Mucosa of stomach (tissue), 1 donor: ENCODE data around the gene VWCE.

Experiments
- H3K27me3 ChIP-seq: one replicate; pipeline ENCODE4 v1.7.0; 2013; ENCODE audit warnings: mild to moderate bottlenecking, low read length; ENCODE audit not compliant: control insufficient read depth, insufficient read depth
- H3K36me3 ChIP-seq: one replicate; pipeline ENCODE4 v1.7.0; 2013; ENCODE audit warnings: low read length; ENCODE audit not compliant: control insufficient read depth, insufficient read depth
- H3K4me1 ChIP-seq: one replicate; pipeline ENCODE4 v1.7.0; 2013; ENCODE audit warnings: mild to moderate bottlenecking, low read length; ENCODE audit not compliant: control insufficient read depth, insufficient read depth
- H3K4me3 ChIP-seq: one replicate; pipeline ENCODE4 v1.7.0; 2013; ENCODE audit warnings: low read length
- H3K9ac ChIP-seq: one replicate; pipeline ENCODE4 v1.7.0; 2013; ENCODE audit warnings: mild to moderate bottlenecking, low read length, moderate library complexity
- H3K9me3 ChIP-seq: one replicate; pipeline ENCODE4 v1.7.0; 2013; ENCODE audit warnings: mild to moderate bottlenecking, low read length, moderate library complexity; ENCODE audit not compliant: control insufficient read depth
- donor health status: Pancreatic carcinoma.

The VWCE gene

DNA sequence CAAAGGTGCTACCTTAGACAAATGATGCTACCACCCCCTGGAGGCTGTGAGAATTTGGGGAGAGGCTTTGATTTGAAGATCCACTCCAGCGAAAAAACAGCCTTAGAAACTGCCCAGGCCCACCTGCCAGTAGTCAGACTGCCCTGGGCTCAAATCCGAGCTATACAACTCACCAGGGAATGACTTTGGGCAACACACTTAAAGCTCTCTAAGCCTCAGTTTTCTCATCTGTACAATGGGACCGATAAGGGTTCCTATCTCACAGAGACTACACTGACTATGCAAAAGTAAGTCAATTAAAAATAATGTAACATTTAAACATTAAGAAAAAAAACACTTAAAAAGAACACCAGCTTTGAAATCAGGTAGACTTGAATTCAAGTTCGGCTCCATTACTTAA, 19.9 kb downstream of the VWCE start:
- H3K4me3 ChIP-seq, result no peak overlapping the region
- H3K36me3 ChIP-seq, result no peaks in the 10 kb centered on the region
- no peaks in the 10 kb centered on the region for H3K9me3 ChIP-seq
- no peak overlapping the region for H3K9ac ChIP-seq
- H3K4me1 ChIP-seq, result peaks cover 10% of the 10 kb centered on the region
- peaks cover 5% of the 10 kb centered on the region for H3K27me3 ChIP-seq

DNA sequence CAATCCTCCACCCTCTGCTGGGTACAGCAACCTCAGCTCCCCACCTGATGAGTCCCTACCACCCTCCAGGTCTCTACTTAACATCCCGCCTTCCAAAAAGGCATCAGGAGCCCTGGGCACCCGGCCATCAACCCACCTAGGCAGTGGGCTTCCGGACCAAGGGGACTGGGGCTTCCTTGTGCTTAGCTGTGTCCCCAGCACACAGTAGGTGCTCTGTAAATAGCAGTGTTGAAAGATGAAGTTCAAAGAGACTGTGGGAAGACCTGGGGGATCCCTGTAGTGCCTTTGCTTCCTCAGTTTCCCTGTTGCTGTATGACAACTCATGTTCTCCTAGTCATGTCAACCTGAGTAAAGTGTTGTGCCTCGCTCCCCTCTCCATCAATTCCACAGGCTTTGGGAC, 21.0 kb downstream of the VWCE start:
- Histone ChIP-seq H3K36me3 (no peaks in the 10 kb centered on the region), H3K4me3 (no peak overlapping the region), H3K9ac (no peak overlapping the region), H3K27me3 (peaks cover 5% of the 10 kb centered on the region), H3K9me3 (no peaks in the 10 kb centered on the region), H3K4me1 (peaks cover 10% of the 10 kb centered on the region)

DNA sequence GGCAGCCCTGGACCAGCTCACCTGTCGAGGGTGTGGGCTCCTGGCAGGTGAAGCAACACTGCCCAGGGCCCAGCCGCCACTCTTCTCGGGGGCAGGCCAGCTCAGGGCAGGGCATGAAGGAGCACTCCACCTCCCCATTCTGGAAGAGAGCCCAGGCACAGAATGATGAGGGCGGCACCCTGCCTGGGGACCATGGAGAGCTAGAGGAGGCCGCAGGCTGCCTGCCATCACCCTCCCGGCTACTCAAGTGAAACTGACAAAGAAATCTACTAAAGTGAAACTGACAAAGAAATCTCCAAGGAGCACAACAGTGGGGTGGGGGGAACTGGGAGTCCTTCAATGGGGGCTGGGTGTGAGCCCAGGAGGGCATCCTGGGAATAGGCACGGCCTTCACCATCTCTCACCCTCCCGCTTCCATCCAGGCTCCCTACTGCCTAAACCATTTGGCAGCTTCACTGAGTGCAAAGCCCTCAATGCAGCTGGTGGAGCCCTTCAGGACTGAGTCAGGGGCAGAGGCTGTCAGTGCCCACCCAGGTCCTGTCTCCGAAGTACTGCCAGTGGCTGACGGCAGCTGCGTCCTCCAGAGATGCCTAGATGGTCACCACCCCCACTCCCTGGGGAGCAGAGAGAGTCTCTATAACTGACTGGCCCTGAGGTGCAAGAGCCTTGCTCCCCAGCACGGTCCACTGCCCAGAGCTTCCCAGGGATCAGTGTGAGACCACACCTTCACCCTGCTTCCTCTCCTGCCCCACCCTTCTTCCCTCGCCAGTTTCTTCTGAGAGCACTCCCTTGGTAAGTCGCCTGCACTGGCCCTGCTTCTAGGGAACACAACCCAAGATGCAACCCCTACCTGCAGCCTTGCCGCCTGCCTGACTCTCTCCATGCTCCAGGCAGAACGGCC, 21.7 kb downstream of the VWCE start:
- Histone ChIP-seq H3K4me3 (no peak overlapping the region), H3K9me3 (no peaks in the 10 kb centered on the region)

DNA sequence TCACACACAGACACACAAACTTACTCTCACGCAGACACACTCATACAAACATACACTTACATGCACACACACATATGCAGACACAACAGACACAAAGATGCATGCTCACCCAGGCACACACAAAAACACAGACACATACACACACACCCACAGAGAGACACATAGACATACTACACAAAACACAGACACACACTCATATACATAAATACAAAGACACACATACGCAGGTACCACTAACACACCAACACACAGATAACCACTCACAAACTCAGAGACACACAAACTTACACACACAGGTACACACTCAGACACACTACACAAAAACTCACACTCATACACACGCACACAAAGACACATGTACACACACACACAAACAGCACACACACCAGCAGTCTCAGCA, 22.4 kb downstream of the VWCE start:
- no peaks in the 10 kb centered on the region for H3K36me3 ChIP-seq
- peaks cover 5% of the 10 kb centered on the region for H3K27me3 ChIP-seq

More for the DNA sequence above, 21.7 kb downstream of the VWCE start:
- H3K27me3 ChIP-seq, result peaks cover 5% of the 10 kb centered on the region
- no peak overlapping the region for H3K9ac ChIP-seq
- H3K4me1 ChIP-seq, result peaks cover 10% of the 10 kb centered on the region
- no peaks in the 10 kb centered on the region for H3K36me3 ChIP-seq

DNA sequence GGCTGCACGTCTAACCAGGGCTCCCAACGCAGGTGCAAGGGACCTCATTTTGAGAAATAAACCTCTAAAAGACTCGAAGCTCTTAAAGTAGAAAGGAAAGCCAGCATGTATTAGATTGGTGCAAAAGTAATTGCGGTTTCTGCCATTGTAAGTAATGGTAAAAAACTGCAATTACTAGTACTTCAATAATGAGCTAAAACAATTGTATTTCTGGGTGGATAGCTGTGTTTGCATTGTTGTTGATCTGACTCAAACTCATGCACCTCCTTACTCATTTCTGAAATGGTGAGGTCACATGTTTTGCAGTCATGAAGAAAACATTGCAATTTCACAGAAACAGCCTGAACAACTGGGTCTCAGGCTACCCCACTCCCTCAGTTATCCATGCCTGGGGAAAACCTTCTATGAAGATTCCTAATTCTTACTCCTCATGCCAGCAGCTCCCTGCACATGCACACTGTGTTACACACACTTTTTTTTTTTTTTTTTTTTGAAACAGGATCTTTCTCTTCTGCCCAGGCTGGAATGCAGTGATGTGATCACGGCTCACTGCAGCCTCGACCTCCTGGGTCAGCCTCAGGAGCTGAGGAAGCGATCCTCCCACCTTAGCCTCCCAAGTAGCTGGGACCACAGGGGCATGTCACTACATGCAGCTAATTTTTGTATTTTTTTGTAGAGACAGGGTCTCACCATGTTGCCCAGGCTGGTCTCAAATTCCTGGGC, 24.6 kb downstream of the VWCE start:
- Histone ChIP-seq H3K9ac (no peak overlapping the region), H3K9me3 (no peaks in the 10 kb centered on the region), H3K36me3 (no peaks in the 10 kb centered on the region), H3K4me3 (no peak overlapping the region), H3K4me1 (peaks cover 10% of the 10 kb centered on the region), H3K27me3 (peaks cover 5% of the 10 kb centered on the region)

More for the DNA sequence above, 22.4 kb downstream of the VWCE start:
- H3K9ac ChIP-seq, result no peak overlapping the region
- H3K4me1 ChIP-seq, result peaks cover 10% of the 10 kb centered on the region
- no peak overlapping the region for H3K4me3 ChIP-seq
- no peaks in the 10 kb centered on the region for H3K9me3 ChIP-seq

DNA sequence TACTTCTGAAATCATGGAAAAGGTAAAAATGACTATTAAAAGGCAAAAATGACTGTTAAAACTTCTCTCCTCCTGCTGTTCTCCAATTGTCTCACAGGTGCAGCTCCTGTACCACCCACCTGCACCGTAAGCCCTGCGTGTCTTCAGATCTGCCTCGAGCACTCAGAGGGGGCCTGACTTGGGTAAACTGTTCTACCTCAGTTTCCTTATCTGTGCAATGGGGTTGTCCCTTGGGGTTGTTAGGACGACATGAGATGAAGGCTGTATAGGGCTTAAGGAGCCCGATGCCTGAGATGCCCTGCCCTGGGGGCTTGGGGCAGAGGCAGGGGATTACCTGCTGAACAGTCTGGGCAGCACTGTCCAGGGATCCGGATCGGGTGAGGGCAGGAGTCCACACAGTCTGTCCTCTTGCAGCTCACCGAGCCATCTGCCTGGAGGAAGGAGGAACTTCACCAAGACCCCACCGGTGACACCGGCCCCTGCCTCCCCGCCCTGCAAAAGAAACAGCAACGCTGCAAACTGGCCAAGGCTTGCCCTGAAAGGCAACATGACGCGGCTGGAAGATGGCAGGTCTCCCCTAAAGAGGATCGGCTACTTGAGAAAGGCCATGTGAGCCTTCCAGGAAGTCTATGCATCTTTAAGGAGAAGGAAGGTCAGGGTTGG, 26.4 kb downstream of the VWCE start:
- no peaks in the 10 kb centered on the region for H3K36me3 ChIP-seq
- H3K27me3 ChIP-seq, result no peaks in the 10 kb centered on the region
- H3K4me1 ChIP-seq, result peaks cover 5% of the 10 kb centered on the region
- H3K4me3 ChIP-seq, result no peak overlapping the region
- no peak overlapping the region for H3K9ac ChIP-seq
- H3K9me3 ChIP-seq, result no peaks in the 10 kb centered on the region

DNA sequence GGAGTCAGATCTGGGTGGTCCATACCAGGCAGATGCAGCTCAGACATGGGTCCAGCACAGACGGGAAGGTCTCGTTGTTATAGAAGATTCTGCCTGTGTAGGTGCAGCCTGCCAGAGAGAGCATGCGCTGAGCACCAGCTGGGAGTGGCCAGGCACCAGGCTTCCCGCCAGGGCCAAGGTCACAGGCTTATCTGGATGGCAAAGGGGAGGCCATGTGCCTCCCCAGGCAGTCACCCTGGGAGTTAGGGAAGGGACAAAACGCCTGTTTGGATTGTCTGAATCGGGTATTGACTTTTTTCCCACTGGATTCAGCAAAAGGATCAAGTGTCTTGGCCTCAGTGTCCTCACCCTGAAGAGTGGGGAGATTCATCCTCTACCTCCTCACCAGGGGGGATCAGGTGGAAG, 27.7 kb downstream of the VWCE start:
- Histone ChIP-seq H3K4me3 (no peak overlapping the region), H3K9ac (no peak overlapping the region), H3K4me1 (no peaks in the 10 kb centered on the region), H3K9me3 (no peaks in the 10 kb centered on the region), H3K36me3 (no peaks in the 10 kb centered on the region), H3K27me3 (no peaks in the 10 kb centered on the region)

DNA sequence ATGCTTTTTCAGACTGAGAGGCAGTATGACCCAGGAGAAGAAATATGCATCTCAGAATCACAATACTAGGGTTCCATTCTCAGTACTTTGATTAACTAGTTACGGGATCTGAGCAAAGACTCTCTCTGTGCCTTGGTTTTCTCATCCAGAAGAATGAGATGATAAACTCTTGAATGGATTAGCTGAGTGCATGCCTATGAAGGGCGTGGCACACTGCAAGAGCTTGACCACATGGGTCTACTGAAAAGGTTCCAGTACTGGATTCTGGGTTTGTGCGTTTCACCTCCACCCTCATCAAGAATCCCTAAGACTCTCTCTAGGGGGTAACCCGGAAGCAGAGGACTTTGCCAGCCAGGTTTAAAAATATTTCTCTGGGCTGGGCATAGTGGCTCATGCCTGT, 28.5 kb downstream of the VWCE start:
- Histone ChIP-seq H3K4me1 (no peaks in the 10 kb centered on the region), H3K27me3 (no peaks in the 10 kb centered on the region), H3K9me3 (no peaks in the 10 kb centered on the region), H3K36me3 (no peaks in the 10 kb centered on the region), H3K4me3 (no peak overlapping the region), H3K9ac (no peak overlapping the region)

DNA sequence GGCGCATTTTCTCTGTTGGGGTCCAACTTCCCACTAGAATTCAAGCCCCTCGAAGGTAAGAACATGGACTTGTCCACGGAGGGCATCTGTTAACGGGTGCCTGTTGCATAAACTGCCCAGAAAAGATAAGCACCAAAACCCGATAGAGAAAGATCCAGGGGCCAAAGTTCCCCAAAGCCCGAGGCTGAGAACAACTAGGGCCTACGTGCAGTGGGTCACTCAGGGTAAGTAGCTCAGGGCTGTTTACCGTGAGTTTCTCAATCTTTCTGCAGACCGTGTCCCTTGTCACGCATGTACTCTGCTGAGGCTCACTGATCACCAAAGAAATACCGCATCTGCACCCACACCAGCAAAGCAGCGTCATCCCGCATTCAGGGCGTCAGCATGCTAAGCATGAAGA, 29.8 kb downstream of the VWCE start:
- Histone ChIP-seq H3K9ac (no peak overlapping the region), H3K4me3 (no peak overlapping the region), H3K27me3 (no peaks in the 10 kb centered on the region), H3K4me1 (no peaks in the 10 kb centered on the region), H3K9me3 (no peaks in the 10 kb centered on the region), H3K36me3 (no peaks in the 10 kb centered on the region)

DNA sequence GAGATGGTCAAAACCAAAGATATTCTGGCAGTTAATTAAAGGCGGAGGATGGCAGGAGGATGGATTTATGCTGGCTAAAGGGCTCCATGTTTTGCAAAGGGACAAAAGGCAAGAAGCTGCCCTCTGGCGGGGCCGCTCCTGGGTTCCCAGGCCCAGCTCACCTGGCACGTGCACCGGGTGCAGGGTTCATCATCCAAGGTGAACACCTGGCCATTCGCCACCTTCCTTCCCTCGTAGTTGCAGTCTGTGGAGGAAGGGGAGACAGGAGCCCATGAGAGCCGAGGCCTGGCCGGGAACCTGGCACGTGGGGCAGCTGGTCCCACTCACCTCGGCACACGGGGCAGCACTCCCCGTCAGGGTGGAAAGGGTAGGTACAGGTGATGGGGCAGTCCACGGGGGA, 30.3 kb downstream of the VWCE start:
- Histone ChIP-seq H3K9me3 (no peaks in the 10 kb centered on the region), H3K4me1 (no peaks in the 10 kb centered on the region), H3K4me3 (no peak overlapping the region), H3K27me3 (no peaks in the 10 kb centered on the region), H3K36me3 (no peaks in the 10 kb centered on the region), H3K9ac (no peak overlapping the region)

DNA sequence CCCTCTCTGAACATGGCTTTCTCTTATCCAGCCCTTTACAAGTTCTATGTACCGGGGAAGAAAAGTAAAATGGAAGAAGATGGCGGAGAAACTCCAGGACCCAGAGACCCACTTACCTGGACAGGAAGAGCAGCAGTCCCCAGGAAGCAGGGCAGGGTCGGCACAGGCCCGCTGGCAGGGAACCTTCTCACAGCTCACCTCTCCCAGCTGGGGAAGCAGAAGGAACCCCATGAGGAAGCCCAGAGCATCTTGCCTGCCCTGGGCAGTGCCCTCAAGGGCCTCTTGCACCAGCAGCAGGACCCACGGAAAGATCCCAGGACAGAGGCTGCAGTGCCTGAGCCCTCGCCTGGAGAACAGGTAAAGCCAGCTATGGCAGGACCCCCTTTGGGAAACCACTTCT, 30.7 kb downstream of the VWCE start:
- H3K27me3 ChIP-seq, result no peaks in the 10 kb centered on the region

DNA sequence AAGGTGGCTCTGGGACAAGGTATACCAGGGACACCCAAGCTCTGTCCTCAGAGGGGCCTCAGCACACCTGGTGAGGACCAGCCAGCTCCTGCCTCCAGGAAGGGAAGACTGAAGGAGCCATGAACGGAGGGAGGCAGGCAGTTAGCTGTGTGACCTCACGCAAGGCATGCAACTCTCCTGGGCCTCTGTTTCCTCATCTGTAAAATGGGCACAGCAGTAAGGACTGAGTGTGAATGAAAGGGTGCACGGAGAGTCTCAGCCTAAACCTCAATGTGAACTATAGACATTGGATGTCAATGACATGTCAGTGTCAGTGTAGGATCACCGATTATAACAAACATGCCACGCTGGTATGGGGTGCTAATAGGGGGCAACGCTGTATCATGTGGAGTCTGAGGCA, 35.8 kb downstream of the VWCE start:
- no peaks in the 10 kb centered on the region for H3K27me3 ChIP-seq
- H3K9ac ChIP-seq, result no peak overlapping the region
- no peaks in the 10 kb centered on the region for H3K36me3 ChIP-seq
- H3K4me1 ChIP-seq, result peaks cover 3% of the 10 kb centered on the region
- no peak overlapping the region for H3K4me3 ChIP-seq
- no peaks in the 10 kb centered on the region for H3K9me3 ChIP-seq

More for the DNA sequence above, 30.7 kb downstream of the VWCE start:
- no peaks in the 10 kb centered on the region for H3K36me3 ChIP-seq
- H3K9me3 ChIP-seq, result no peaks in the 10 kb centered on the region
- no peak overlapping the region for H3K4me3 ChIP-seq
- no peaks in the 10 kb centered on the region for H3K4me1 ChIP-seq
- no peak overlapping the region for H3K9ac ChIP-seq
